ENCODE measurements around the gene WDR31. TPM values are rescaled to one million over a fixed set of nuclear protein-coding genes. Genes with fewer than 3 reads are reported as not detected.

WDR31 gene
- total and polyA plus RNA-seq, 2 of the 4 experiments (the other 2 are of a cell fraction) = 0.29 to 0.36 TPM

DNA sequence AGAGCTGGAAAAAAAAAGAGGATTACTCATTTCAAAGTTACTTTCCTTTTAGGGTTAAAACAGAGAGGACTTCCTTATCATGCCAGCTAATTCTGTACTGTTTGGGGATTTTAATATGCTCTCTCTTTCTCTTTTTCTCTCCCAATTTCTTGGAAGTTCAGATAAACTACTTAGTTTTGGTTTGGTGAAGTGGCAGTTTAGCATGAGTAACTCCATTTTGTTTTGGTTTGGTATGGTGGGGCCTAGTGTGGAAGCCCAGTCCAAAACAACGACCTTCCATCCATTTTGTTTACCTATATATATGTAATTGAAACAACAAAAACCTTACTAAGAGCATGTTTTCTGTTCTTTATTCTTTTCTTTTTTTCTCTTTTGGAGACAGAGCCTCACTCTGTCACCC lies 5.6 kb upstream of the WDR31 start:
- CTCF ChIA-PET = no interaction called here

More for the DNA sequence above, 5.6 kb upstream of the WDR31 start:
- POLR2A ChIA-PET (ENCODE audit: unreplicated experiment) = no interaction called here
- Histone ChIP-seq H3K4ac (ENCODE audit: low read depth, low read length) (no peak overlapping the region), H3K18ac (ENCODE audit: low read depth, low read length) (no peak overlapping the region), H3K27me3 (ENCODE audit: control insufficient read depth, insufficient read depth, low read length) (peaks cover 35% of the 10 kb centered on the region), H2BK120ac (ENCODE audit: low read depth, low read length) (no peak overlapping the region), H3K23ac (ENCODE audit: low read depth, low read length) (no peak overlapping the region), H4K5ac (ENCODE audit: low read depth, low read length) (no peak overlapping the region), H2AFZ (replicated peaks; ENCODE audit: low read length, poor library complexity) (no peak overlapping the region), H4K8ac (ENCODE audit: low read depth in 2 of 2, low read length in 2 of 2) (no peak overlapping the region), H3K9me1 (ENCODE audit: insufficient read depth, low read length) (peaks cover 6% of the 10 kb centered on the region; the same call in 1 of the 2 replicates), H4K91ac (ENCODE audit: insufficient read depth, low read depth, low read length) (no peak overlapping the region), H2BK20ac (ENCODE audit: low read depth, low read length) (no peak overlapping the region), H3K79me1 (ENCODE audit: low read depth in 1 of 2, low read length in 2 of 2) (no peaks in the 10 kb centered on the region), H4K20me1 (ENCODE audit: insufficient read depth, low read length) (no peaks in the 10 kb centered on the region), H3K9me3 (ENCODE audit: control insufficient read depth, insufficient read depth, low read length) (no peaks in the 10 kb centered on the region), H2BK5ac (ENCODE audit: low read depth, low read length, poor library complexity, severe bottlenecking) (no peak overlapping the region), H3K36me3 (ENCODE audit: control insufficient read depth, insufficient read depth, low read length) (no peaks in the 10 kb centered on the region), H2BK15ac (ENCODE audit: low read depth, low read length) (no peak overlapping the region), H3K4me1 (ENCODE audit: control insufficient read depth, insufficient read depth, low read length) (no peaks in the 10 kb centered on the region), H3K4me2 (ENCODE audit: low read depth, low read length) (no peak overlapping the region), H2AK9ac (replicated peaks; ENCODE audit: low read depth, low read length, poor library complexity) (no peak overlapping the region), H3K4me3 (ENCODE audit: insufficient read depth, low read depth, low read length) (no peak overlapping the region), H3K56ac (ENCODE audit: extremely low read depth, insufficient read depth, low read length) (no peak overlapping the region), H3K14ac (replicated peaks; ENCODE audit: low read depth, low read length) (no peak overlapping the region), H3K9ac (ENCODE audit: low read depth, low read length) (no peak overlapping the region), H2AK5ac (ENCODE audit: low read depth, low read length) (no peak overlapping the region), H3K27ac (ENCODE audit: insufficient read depth, low read length) (no peak overlapping the region)
- ATAC-seq (ENCODE audit: low read depth) = no peak
- no peak for DNase-seq
- intact Hi-C loops (cut with micrococcal nuclease) (no loop called here), dilution Hi-C loops (cut with HindIII; ENCODE audit: low sequenced_read_pairs, unreplicated experiment) (no loop called here), in situ Hi-C loops (cut with MboI; ENCODE audit: low sequenced_read_pairs) (no loop called here)
- BruUV-seq (replicated peaks) = no TSS peak
- TF ChIP-seq RAD21 (IDR thresholded peaks at IDR 0.05; ENCODE audit: low read length) (no peak), RCOR1 (IDR thresholded peaks at IDR 0.05; ENCODE audit: insufficient replicate concordance, low read length) (no peak), SMC3 (IDR thresholded peaks at IDR 0.05; ENCODE audit: low read depth, low read length) (no peak), POLR2A (IDR thresholded peaks at IDR 0.05; ENCODE audit: low read depth, low read length) (no peak), NFE2L2 (IDR thresholded peaks at IDR 0.05; ENCODE audit: low read depth, low read length) (no peak), FOS (IDR thresholded peaks at IDR 0.05; ENCODE audit: low read depth, low read length) (no peak), MAFK (IDR thresholded peaks at IDR 0.05; ENCODE audit: low read depth, low read length) (no peak), CEBPB (IDR thresholded peaks at IDR 0.05; ENCODE audit: low read depth, low read length) (no peak), BHLHE40 (IDR thresholded peaks at IDR 0.05; ENCODE audit: low read depth, low read length) (no peak), MXI1 (IDR thresholded peaks at IDR 0.05; ENCODE audit: borderline replicate concordance, low read depth, low read length) (no peak), MAZ (IDR thresholded peaks at IDR 0.05; ENCODE audit: borderline replicate concordance, low read depth, low read length) (no peak)
- TF ChIP-seq, protein P1, sequence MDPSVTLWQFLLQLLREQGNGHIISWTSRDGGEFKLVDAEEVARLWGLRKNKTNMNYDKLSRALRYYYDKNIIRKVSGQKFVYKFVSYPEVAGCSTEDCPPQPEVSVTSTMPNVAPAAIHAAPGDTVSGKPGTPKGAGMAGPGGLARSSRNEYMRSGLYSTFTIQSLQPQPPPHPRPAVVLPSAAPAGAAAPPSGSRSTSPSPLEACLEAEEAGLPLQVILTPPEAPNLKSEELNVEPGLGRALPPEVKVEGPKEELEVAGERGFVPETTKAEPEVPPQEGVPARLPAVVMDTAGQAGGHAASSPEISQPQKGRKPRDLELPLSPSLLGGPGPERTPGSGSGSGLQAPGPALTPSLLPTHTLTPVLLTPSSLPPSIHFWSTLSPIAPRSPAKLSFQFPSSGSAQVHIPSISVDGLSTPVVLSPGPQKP (IDR thresholded peaks at IDR 0.05; ENCODE audit: borderline replicate concordance, low read depth, low read length) = no peak
- TF ChIP-seq, protein P2, sequence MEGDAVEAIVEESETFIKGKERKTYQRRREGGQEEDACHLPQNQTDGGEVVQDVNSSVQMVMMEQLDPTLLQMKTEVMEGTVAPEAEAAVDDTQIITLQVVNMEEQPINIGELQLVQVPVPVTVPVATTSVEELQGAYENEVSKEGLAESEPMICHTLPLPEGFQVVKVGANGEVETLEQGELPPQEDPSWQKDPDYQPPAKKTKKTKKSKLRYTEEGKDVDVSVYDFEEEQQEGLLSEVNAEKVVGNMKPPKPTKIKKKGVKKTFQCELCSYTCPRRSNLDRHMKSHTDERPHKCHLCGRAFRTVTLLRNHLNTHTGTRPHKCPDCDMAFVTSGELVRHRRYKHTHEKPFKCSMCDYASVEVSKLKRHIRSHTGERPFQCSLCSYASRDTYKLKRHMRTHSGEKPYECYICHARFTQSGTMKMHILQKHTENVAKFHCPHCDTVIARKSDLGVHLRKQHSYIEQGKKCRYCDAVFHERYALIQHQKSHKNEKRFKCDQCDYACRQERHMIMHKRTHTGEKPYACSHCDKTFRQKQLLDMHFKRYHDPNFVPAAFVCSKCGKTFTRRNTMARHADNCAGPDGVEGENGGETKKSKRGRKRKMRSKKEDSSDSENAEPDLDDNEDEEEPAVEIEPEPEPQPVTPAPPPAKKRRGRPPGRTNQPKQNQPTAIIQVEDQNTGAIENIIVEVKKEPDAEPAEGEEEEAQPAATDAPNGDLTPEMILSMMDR (conservative IDR thresholded peaks at IDR 0.05; ENCODE audit: low read depth, low read length) = no peak
- TF ChIP-seq, protein P3, sequence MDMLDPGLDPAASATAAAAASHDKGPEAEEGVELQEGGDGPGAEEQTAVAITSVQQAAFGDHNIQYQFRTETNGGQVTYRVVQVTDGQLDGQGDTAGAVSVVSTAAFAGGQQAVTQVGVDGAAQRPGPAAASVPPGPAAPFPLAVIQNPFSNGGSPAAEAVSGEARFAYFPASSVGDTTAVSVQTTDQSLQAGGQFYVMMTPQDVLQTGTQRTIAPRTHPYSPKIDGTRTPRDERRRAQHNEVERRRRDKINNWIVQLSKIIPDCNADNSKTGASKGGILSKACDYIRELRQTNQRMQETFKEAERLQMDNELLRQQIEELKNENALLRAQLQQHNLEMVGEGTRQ (IDR thresholded peaks at IDR 0.05; ENCODE audit: low read depth, low read length) = no peak
- no CpG with 5 or more reads among the region's 1 CpG for WGBS, 2 experiments (ENCODE audit: extremely low coverage in 2 of 2, insufficient read length in 1 of 2)

All from IMR-90 (cell line).